ENCODE results near the gene GFER. TPM values are rescaled to one million over a fixed set of nuclear protein-coding genes. Genes with fewer than 3 reads are reported as not detected.
"Not testable (repeated sequence)": the region's sequence is repeated elsewhere in the genome, so short reads cannot be mapped to it uniquely, and the experiment has no call there.

The GFER gene
- total RNA-seq, 1 donor from 2014 or later = 17.0 TPM

GRCh38 chr16:2006317-2006716 lies 22.3 kb downstream of the GFER start:
- ATAC-seq = no peak

DNA sequence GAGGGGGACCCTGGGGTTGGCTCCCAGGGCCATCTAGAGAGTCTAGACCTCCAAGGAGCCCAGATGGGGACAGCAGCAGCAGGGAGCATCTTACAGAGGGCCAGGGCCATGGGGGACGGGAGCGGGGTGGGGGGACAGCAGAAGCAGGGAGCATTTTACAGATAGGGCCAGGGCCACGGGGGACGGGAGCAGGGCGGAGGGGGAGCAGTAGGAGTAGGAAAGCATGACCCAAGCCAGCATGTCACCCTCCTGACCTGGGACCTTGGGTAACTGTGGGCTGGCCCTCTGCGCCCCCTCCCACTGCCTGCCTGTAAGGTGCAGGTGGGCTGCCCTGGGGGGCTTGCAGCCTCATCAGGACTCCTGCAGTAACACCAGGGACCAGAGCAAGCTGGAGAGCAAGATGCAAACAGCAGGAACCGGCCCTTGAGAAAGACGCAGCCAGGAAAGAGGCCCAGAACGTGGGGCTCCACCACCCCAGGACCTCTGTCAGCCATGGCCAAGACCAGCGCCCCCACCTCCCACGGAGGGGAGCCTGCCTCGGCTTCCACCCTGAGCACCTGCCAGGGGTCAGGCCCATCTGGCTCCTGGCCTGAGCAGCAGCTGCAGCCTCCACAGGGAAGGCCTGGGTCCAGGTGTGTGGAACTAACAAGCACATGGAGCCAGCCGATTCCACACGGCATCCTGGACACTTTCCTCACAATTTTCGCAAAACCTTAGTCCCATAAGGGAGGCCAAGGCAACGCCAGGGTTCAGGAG lies 23.3 kb downstream of the GFER start:
- ATAC-seq = no peak

DNA sequence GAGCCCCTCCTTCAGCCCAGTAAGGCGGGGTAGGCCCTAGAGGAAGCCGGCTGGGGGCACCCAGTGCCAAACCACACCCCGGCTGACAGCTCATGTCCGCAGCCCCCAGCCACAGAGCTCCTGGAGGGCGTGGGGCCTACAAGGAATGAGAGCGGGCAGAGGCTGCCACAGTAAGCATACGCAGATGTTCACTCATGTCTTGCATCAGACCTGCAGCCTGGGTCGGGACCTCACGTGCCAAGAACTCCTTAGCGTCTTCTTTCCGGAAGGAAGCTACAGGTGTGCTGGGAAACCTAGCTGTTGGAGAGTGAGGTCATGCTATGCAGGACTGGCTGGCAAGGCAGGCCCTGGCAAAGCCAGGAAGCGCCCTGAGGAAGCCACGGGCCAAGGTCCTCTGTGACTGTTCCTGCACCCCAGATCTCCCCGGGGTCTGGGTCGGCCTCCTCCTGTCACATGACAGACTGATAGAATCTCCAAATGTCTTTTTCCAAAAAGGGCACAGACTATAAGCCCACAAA lies 24.1 kb downstream of the GFER start:
- peak; percentile 70 for ATAC-seq

- peak; percentile 6 for ATAC-seq
Measured at GRCh38 chr16:2008631-2009163, 24.7 kb downstream of the GFER start.

- ATAC-seq = peak; percentile 6
Measured at GRCh38 chr16:2009164-2009711, 25.2 kb downstream of the GFER start.

DNA sequence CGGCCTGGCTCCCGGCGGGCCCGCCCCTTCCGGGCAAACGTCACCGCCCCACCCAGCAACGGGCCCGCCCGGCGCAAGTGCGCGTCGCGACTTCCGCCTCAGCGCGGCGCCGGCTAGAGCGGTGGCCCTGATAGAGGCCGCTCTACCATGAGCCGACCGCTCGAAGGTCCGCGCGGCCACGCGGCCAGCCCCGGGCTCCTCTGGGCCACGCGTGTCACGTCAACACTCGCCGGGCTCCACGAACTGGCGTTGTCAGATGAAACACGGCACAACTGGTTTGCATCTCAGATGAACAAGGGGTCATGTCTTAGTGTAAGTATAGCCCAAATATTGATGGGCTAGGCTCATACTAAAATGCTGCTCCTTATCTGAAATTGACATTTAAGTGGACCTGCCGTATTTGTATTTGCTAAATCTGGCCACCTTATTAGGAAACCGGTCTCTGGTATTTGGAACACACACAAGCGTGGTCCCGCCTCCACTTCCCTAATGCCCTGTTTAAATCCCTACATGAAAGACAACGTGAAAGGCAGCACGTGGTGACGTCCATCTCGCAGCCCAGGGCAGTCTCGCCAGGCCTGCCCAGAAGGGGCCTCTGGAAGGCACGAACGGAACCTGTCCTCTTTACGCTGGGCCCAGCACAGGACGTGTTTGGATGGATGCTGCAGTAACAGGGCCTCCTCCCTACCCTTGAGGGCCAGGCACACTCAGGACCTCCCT lies 26.0 kb downstream of the GFER start, which contains the start of gene ZNF598:
Gene ZNF598 (minus strand): TSS at position 31 of the 720 bp plus-strand sequence.
- ATAC-seq = peak; percentile 77

- ATAC-seq = not testable (repeated sequence)
Measured at GRCh38 chr16:2011726-2012125, 27.7 kb downstream of the GFER start.

- no peak for ATAC-seq
Measured at GRCh38 chr16:2013527-2013926, 29.5 kb downstream of the GFER start.

DNA sequence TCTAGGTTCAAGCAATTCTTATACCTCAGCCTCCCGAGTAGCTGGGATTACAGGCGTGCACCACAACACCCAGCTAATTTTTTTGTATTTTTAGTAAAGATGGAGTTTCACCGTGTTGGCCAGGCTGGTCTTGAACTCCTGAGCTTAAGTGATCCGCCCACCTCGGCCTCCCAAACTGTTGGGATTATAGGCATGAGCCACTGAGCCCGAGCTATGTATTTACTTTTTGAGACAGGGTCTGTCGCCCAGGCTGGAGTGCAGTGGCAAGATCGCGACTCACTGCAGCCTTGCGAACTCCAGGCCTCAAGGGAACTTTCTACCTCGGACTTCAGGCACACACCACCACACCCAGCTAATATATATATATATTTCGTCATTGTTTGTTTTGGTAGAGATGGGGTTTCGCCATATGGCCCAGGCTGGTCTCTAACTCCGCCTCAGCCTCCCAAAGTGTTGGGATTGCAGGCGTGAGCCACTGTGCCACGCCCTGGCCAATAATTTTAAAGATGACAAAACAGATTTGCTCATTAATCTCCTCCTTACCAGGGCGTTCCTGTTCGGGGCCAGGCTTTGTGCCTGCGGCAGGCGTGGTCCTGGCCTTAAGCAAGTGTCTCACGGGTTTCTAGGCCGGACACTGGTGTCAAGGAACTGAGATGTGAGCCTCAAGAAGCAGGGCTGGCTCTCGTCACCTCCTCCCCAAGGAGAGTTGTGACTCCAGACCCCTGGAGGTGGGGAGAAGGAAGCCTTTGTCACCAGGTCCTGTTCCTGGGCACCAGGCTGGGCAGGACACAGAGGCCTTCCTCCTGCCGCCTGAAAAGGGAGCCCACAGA lies 31.3 kb downstream of the GFER start:
- peak; percentile 90 for ATAC-seq

DNA sequence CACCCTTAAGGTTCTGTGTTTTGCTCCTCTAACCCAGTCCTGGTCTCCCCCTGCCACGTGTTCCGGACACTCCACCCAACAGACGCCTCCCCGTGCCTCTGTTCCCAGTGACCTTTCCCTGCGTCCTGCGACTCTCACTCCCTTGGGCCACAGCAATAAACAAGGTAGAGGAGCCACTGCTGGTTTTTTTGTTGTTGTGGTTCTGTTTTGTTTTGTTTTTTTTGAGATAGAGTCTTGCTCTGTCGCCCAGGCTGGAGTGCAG lies 31.9 kb downstream of the GFER start:
- no peak for ATAC-seq

- ATAC-seq = no peak
Measured at GRCh38 chr16:2016407-2016922, 32.5 kb downstream of the GFER start.

GRCh38 chr16:2019518-2019920 lies 35.5 kb downstream of the GFER start, which contains the start of gene NPW:
NPW (plus strand) TSS chr16:2019785.
- ATAC-seq = no peak

- ATAC-seq = no peak
Measured at GRCh38 chr16:2019921-2020831, 36.2 kb downstream of the GFER start.

GRCh38 chr16:2022723-2023091 lies 38.7 kb downstream of the GFER start:
- peak; percentile 37 for ATAC-seq

- ATAC-seq = peak; percentile 87
Measured at GRCh38 chr16:2023092-2024031, 39.4 kb downstream of the GFER start.

- ATAC-seq = no peak
Measured at GRCh38 chr16:2024032-2024420, 40.0 kb downstream of the GFER start.

- ATAC-seq = no peak
Measured at GRCh38 chr16:2025251-2025650, 41.3 kb downstream of the GFER start.

GRCh38 chr16:2025878-2026460 lies 42.0 kb downstream of the GFER start:
- no peak for ATAC-seq

- ATAC-seq = no peak
Measured at GRCh38 chr16:2026461-2027023, 42.5 kb downstream of the GFER start, which contains the start of gene NHERF2. NHERF2 (plus strand) TSS chr16:2026902; CDS start chr16:2027006, 104 bp downstream.
